GM18499 (cell line): ENCODE data around the gene EMILIN2.

Source experiments
- ATAC-seq: cut with Tn5 transposase; IDR thresholded peaks from one replicate; pipeline ENCODE4 v1.9.1; 2021; ENCODE audit warnings: moderate number of reproducible peaks; ENCODE audit not compliant: insufficient read depth, unreplicated experiment

The EMILIN2 gene

GRCh38 chr18:2895391-2895790, 48.6 kb downstream of the EMILIN2 start:
- ATAC-seq: no peak

- no peak for ATAC-seq
Observed at GRCh38 chr18:2896990-2897389, 50.2 kb downstream of the EMILIN2 start.

GRCh38 chr18:2897448-2898185, 50.8 kb downstream of the EMILIN2 start:
- ATAC-seq: no peak

GRCh38 chr18:2898186-2898640, 51.4 kb downstream of the EMILIN2 start:
- ATAC-seq: no peak

- no peak for ATAC-seq
Observed at GRCh38 chr18:2900684-2901422, 54.0 kb downstream of the EMILIN2 start.

- ATAC-seq: no peak
Observed at GRCh38 chr18:2901423-2901985, 54.7 kb downstream of the EMILIN2 start.

GRCh38 chr18:2902327-2902726, 55.5 kb downstream of the EMILIN2 start:
- ATAC-seq: no peak

- ATAC-seq: no peak
Observed at GRCh38 chr18:2903006-2903405, 56.2 kb downstream of the EMILIN2 start.

- ATAC-seq: no peak
Observed at GRCh38 chr18:2905854-2906703, 59.3 kb downstream of the EMILIN2 start.

- ATAC-seq: no peak
Observed at GRCh38 chr18:2906704-2907549, 60.1 kb downstream of the EMILIN2 start.

- no peak for ATAC-seq
Observed at GRCh38 chr18:2907550-2908135, 60.8 kb downstream of the EMILIN2 start.

GRCh38 chr18:2908166-2908945, 61.5 kb downstream of the EMILIN2 start:
- ATAC-seq: no peak

- no peak for ATAC-seq
Observed at GRCh38 chr18:2908946-2909335, 62.1 kb downstream of the EMILIN2 start.

GRCh38 chr18:2909431-2910140, 62.8 kb downstream of the EMILIN2 start:
- ATAC-seq: no peak

- no peak for ATAC-seq
Observed at GRCh38 chr18:2910261-2910660, 63.5 kb downstream of the EMILIN2 start.

GRCh38 chr18:2910751-2911425, 64.1 kb downstream of the EMILIN2 start:
- no peak for ATAC-seq

- no peak for ATAC-seq
Observed at GRCh38 chr18:2911533-2911932, 64.7 kb downstream of the EMILIN2 start.
